ENCODE data around the gene PLAAT4. TPM values are rescaled to one million over a fixed set of nuclear protein-coding genes. Genes with fewer than 3 reads are reported as not detected.

The PLAAT4 gene
- total RNA-seq, 1 donor from 2014 or later, result not detected

DNA sequence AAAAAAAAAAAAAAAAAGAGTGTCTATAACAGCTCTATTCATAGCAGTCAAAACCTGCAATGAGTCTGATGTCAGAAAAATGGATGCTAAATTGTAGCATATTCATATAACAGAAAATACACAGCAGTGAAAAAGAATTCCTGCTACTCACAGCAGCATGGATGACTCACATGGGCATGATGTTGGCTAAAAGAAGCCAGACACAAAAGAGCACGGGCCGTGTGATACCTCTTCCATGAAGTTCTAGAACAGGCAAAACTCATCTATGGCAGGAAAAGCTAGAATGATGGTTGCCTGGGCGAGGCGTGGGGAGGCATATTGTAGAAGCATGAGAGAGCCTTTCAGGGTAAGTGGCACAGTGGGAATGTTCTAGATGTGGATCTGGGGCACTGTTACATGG is 58.7 kb downstream of the PLAAT4 start:
- Mint-ChIP-seq H3K4me1 (ENCODE audit: low read depth, unreplicated experiment) (no peaks in the 10 kb centered on the region), H3K27ac (ENCODE audit: unreplicated experiment) (no peak overlapping the region), H3K4me3 (ENCODE audit: unreplicated experiment) (no peak overlapping the region), H3K9me3 (ENCODE audit: unreplicated experiment) (peaks cover 3% of the 10 kb centered on the region), H3K36me3 (ENCODE audit: unreplicated experiment) (peaks cover 9% of the 10 kb centered on the region), H3K27me3 (ENCODE audit: unreplicated experiment) (peaks cover under 1% of the 10 kb centered on the region)
- TF ChIP-seq, protein P1, sequence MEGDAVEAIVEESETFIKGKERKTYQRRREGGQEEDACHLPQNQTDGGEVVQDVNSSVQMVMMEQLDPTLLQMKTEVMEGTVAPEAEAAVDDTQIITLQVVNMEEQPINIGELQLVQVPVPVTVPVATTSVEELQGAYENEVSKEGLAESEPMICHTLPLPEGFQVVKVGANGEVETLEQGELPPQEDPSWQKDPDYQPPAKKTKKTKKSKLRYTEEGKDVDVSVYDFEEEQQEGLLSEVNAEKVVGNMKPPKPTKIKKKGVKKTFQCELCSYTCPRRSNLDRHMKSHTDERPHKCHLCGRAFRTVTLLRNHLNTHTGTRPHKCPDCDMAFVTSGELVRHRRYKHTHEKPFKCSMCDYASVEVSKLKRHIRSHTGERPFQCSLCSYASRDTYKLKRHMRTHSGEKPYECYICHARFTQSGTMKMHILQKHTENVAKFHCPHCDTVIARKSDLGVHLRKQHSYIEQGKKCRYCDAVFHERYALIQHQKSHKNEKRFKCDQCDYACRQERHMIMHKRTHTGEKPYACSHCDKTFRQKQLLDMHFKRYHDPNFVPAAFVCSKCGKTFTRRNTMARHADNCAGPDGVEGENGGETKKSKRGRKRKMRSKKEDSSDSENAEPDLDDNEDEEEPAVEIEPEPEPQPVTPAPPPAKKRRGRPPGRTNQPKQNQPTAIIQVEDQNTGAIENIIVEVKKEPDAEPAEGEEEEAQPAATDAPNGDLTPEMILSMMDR (IDR thresholded peaks at IDR 0.05; ENCODE audit: partially characterized antibody, unreplicated experiment), result no peak
- DNase-seq, result no peak

Other genes with a start within 250 kb of the PLAAT4 start
- gene SLC22A9, start 167.0 kb upstream of the PLAAT4 start, total RNA-seq (ENCODE audit: unreplicated experiment), result not detected
- 11.2 TPM for gene PLAAT5, start 45.6 kb upstream of the PLAAT4 start, total RNA-seq (ENCODE audit: unreplicated experiment)
- gene LGALS12, start 30.7 kb upstream of the PLAAT4 start, total RNA-seq (ENCODE audit: unreplicated experiment), result not detected
- gene PLAAT2, start 26.6 kb downstream of the PLAAT4 start, total RNA-seq (ENCODE audit: unreplicated experiment), result not detected
- 43.6 TPM for gene PLAAT3, start 77.6 kb downstream of the PLAAT4 start, total RNA-seq (ENCODE audit: unreplicated experiment)
- 9.4 TPM for gene ATL3, start 134.6 kb downstream of the PLAAT4 start, total RNA-seq (ENCODE audit: unreplicated experiment)
- 338 TPM for gene RTN3, start 144.7 kb downstream of the PLAAT4 start, total RNA-seq (ENCODE audit: unreplicated experiment)
- 216 TPM for gene ZFTA, start 232.0 kb downstream of the PLAAT4 start, total RNA-seq (ENCODE audit: unreplicated experiment)

All from glutamatergic neuron (in vitro differentiated cells).